ENCODE measurements around the gene NUCKS1.

GRCh38 chr1:205769641-205770365 is 19.8 kb upstream of the NUCKS1 start:
- TF ChIP-seq EZH2 (IDR thresholded peaks at IDR 0.05) (no peak), POLR2AphosphoS5 (IDR thresholded peaks at IDR 0.05; ENCODE audit: borderline replicate concordance, low read depth, low read length) (no peak), FOXP2 (optimal IDR thresholded peaks at IDR 0.05; ENCODE audit: control extremely low read depth, extremely low read length, insufficient read depth) (no peak)

Measured in SK-N-MC (cell line).